GM12801 (cell line): ENCODE measurements around the gene BEST1.

Experiments
- TF ChIP-seq, protein P1 (sequence below): IDR thresholded peaks from one replicate; pipeline ENCODE4 v1.5.1; 2011; ENCODE audit warnings: control low read depth; ENCODE audit not compliant: insufficient read length; ENCODE audit errors: extremely low read depth

BEST1 gene

DNA sequence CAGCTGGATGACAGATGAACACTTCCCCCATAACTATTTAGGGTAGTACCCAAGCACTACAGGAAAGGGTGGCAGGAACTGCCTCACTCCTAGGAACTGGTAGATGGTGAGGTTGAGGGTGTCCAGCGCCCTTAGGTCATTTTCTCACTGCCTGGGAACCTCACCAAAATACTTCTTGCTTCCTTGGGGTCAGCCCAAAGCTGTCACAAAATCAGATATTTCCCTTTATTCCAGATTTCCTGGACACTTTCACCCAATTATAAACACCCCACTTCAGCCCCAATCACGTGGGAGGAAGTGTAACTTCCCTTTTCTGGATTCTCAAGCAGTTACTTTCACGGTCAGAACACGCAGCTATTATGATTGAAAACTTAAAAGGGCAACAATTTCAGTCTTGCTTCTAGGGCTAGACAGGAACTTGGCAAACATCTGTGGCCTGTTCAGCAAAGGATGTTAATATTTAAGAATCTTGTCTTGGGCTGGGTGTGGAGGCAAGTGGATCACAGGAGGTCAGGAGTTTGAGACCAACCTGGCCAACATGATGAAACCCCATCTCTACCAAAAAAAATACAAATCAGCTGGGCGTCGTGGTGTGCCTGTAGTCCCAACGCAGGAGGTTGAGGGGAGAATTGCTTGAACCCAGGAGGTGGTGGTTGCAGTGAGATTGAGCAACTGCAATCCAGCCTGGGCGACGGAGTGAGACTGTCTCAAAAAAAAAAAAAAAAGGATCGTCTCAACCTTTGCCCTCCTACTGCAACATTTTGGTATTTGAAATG, 13.3 kb downstream of the BEST1 start:
- TF ChIP-seq, protein P1, sequence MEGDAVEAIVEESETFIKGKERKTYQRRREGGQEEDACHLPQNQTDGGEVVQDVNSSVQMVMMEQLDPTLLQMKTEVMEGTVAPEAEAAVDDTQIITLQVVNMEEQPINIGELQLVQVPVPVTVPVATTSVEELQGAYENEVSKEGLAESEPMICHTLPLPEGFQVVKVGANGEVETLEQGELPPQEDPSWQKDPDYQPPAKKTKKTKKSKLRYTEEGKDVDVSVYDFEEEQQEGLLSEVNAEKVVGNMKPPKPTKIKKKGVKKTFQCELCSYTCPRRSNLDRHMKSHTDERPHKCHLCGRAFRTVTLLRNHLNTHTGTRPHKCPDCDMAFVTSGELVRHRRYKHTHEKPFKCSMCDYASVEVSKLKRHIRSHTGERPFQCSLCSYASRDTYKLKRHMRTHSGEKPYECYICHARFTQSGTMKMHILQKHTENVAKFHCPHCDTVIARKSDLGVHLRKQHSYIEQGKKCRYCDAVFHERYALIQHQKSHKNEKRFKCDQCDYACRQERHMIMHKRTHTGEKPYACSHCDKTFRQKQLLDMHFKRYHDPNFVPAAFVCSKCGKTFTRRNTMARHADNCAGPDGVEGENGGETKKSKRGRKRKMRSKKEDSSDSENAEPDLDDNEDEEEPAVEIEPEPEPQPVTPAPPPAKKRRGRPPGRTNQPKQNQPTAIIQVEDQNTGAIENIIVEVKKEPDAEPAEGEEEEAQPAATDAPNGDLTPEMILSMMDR, result no peak

GRCh38 chr11:61964058-61964665, 14.0 kb downstream of the BEST1 start:
- TF ChIP-seq, protein P1, result no peak

DNA sequence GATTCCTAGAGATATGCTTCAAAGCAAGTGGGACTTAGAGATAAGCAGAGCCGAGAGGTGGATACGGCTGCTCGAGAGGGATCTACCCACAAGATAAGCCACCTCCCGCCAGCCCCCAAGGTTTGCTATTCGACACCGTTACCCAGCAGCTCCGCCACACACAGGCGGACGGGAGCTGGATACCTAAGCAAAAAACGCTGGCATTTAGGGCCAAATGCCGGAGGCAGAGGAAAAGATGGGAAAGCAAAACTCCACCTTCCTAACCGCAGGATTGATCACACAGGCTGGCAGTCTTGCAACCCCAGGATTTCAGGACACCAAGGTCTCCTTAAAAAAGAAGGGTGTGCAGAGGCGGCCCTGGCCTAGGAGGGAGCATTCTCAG, 16.6 kb downstream of the BEST1 start:
- TF ChIP-seq, protein P1, result no peak

- TF ChIP-seq, protein P1, result no peak
Measured at GRCh38 chr11:61967116-61967923, 17.2 kb downstream of the BEST1 start, which contains the start of gene FTH1. TSS of gene FTH1 (minus strand) at chr11:61967634. CDS start at chr11:61967425, 209 bp downstream.

GRCh38 chr11:61967924-61968757, 18.0 kb downstream of the BEST1 start:
- TF ChIP-seq, protein P1, result no peak

DNA sequence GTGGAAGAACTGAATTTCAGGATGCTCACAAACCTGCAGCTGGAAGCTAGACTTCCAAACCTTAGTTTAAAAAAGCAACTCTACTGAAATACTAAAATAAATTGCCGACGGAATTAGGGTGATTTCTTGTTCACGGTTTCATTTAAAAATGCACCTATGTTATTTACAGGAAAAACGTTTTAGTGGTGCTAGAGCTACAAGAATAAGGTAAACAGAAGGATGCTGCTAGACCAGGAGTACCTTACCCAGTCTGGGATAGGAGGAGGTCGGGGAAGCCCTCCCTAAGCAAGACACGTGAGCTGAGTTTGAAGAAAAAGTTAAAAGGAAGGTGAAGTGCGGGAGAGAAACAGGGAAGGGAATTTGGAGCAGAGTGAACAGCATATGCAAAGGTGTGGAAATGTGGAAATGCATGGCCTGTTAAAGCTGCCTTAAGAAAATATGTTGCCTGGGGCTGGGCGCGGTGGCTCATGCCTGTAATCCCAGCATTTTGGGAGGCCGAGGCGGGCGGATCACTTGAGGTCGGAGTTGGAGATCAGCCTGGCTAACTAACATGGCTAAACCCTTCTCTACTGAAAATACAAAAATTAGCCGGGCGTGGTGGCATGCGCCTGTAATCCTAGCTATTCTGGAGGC, 18.7 kb downstream of the BEST1 start:
- TF ChIP-seq, protein P1, result no peak
